HG03095 (cell line): ENCODE measurements around the gene C2CD3.
"Not testable (repeated sequence)": the region's sequence is repeated elsewhere in the genome, so short reads cannot be mapped to it uniquely, and the experiment has no call there.

Experiments used
- ATAC-seq: cut with Tn5 transposase; IDR thresholded peaks from one replicate; pipeline ENCODE4 v1.9.1; 2021; ENCODE audit warnings: moderate library complexity; ENCODE audit not compliant: unreplicated experiment

Gene C2CD3

DNA sequence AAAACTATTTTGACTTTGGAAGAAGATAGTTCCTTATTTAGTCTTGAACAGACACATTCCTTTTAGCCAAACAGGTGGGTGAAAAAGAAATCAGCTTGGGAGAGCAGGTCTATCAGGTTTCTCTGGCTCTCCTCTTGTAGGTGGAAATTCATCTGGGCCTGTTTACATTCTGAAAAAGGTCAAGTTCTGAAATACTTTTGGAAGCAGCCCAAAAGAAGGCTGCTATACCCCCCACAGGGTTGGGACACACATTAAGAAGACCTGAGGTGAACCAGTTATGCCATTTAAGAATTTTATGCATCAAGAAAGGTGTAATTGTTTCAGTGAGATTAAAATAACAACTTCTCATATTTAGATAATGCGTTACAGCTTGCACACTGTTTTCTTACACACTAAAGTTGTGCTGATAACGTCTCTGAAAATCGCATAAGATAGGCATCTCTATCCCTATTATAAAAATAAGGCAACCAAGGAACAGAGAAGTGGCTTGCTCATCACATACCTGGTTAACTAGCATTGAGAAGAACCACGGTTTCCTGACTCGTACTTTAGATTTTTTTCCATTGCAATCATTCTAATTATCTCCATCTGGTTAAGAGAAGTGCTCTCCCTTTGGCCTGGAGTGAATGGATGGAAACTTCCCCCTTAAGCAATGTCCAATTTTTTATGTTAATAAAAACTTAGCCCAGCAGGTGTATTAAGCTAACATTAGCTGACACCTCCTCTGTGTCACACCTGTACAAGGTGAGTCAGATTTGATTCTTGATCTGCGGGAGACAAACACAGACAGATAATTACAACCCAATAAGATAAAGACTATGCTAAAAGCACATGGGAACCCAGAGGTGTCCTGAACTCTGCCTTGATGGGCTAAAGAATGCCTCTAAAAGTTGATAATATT, 101.4 kb downstream of the C2CD3 start:
- ATAC-seq, result no peak

GRCh38 chr11:74066663-74067062, 104.1 kb downstream of the C2CD3 start:
- not testable (repeated sequence) for ATAC-seq

- ATAC-seq, result not testable (repeated sequence)
Measured at GRCh38 chr11:74065534-74065933, 105.3 kb downstream of the C2CD3 start.

DNA sequence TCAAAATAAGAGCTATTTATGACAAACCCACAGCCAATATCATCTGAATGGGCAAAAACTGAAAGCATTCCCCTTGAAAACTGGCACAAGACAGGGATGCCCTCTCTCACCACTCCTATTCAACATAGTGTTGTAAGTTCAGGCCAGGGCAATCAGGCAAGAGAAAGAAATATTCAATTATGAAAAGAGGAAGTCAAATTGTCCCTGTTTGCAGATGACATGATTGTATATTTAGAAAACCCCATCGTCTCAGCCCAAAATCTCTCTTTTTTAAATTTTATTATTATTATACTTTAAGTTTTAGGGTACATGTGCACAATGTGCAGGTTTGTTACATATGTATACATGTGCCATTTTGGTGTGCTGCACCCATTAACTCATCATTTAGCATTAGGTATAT, 107.2 kb downstream of the C2CD3 start:
- ATAC-seq, result not testable (repeated sequence)

GRCh38 chr11:74061599-74061998, 109.2 kb downstream of the C2CD3 start:
- not testable (repeated sequence) for ATAC-seq

DNA sequence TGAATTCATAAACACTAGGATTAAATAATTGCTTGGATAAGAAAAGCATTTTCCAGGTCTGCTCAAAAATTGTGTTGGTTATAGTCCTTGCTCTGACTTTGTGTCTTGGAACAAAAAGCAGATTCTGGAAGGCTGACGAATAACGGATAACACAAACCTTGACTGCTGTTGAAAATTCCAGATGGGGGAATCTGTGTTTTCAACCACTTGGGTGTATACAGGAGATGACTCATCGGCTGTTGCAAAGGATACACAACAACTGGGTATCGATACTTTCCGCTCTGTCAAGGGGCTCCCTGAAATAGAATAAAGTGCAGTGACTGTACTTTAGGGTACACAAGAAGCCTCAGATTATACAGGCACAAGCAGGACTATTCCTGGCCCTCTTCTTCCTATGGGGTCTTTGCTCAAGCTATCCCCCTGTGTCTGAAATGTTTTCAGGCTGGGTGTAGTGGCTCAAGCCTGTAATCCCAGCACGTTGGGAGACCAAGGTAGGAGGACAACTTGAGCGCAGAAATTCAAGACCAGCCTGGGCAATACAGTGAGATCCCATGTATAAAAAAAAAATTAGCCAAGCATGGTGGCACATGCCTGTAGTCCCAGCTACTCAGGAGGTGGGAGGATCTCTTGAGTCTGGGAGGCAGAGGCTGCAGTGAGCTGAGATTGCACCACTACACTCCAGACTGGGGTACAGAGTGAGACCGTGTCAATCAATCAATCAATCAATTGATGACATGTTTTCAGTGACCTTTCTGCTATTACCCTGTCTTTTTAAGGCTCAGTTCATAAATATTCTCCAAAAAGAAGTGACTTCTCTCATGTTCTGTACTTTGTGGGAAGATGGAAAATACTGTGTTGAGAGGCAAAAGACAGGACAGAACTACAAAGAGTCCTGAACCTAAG, 113.3 kb downstream of the C2CD3 start:
- ATAC-seq, result no peak

DNA sequence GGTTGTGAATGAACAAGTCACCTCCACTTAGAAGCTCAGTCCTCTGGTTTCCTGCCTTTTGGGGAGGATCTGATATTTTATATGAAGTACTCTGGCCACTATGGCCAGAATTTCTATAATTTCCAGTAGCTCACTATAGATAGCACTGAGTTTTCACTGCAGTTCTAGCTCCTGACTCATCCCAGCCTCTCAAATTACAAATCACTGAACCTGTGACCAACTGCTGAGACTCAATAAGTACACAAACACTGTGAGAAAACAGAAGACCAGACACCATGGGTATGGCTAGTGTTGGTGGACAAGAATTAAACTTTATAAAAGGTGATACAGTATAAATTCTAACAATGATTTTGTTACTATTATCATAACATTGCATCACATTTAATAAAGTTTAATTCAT, 114.9 kb downstream of the C2CD3 start:
- ATAC-seq, result no peak

GRCh38 chr11:74050465-74050864, 120.3 kb downstream of the C2CD3 start:
- ATAC-seq, result no peak

DNA sequence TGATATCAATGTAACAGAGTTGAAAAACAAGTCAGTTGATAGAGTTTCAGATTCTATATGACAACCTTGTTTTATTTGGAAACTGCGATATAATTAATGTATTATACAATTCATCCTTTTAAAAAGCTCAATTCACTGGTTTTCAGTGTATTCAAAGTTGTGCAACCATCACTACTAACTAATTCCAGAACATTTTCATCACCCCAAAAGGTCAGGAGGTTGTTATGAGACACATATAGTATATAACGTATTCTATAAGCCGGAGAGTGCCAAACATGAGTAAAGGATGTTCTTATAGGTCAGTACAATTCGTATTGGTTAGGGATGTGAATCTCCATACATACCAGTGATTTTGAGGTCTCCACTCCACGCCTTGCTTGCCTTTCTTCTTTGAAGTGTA, 121.8 kb downstream of the C2CD3 start:
- no peak for ATAC-seq

- no peak for ATAC-seq
Measured at GRCh38 chr11:74044538-74044937, 126.3 kb downstream of the C2CD3 start.

DNA sequence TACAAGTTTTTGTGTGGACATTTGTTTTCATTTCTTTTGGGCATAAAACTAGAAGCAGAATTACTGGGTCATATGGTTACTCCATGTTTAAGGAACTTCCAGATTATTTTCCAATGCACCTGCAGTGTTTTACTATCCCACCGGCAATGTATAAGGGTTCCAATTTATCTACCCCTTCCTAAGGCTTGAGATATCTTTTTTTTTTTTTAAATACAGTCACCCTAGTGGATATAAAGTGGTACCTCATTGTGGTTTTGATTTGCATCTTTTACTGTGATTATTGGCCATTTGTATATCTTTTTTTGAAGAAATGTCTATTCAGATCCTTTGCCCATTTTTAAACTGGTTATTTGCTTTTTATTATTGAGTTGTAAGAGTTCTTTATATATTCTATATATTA, 127.4 kb downstream of the C2CD3 start:
- no peak for ATAC-seq

GRCh38 chr11:74037309-74037708, 133.5 kb downstream of the C2CD3 start:
- ATAC-seq, result no peak

GRCh38 chr11:74035264-74035663, 135.5 kb downstream of the C2CD3 start:
- no peak for ATAC-seq

DNA sequence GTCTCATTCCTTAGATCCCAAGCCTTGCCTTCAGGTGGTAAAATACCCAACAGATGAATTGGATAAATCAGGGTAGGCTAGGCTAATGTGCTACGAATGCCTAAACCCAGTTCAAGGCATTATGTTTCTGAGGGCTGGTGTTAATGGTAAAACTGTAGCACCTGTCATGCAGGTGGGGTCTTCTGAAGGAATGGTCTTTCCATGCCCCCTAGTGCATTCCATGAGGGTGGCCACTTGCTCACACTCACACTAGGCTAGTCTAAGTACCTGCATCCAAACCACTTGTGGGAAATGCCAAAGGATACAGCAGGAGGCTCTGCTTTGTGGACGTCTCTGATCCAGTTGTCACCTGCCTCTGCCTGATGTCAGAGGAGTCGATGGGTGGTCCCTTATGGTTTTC, 137.8 kb downstream of the C2CD3 start:
- no peak for ATAC-seq

- ATAC-seq, result no peak
Measured at GRCh38 chr11:74030723-74031676, 139.8 kb downstream of the C2CD3 start.

DNA sequence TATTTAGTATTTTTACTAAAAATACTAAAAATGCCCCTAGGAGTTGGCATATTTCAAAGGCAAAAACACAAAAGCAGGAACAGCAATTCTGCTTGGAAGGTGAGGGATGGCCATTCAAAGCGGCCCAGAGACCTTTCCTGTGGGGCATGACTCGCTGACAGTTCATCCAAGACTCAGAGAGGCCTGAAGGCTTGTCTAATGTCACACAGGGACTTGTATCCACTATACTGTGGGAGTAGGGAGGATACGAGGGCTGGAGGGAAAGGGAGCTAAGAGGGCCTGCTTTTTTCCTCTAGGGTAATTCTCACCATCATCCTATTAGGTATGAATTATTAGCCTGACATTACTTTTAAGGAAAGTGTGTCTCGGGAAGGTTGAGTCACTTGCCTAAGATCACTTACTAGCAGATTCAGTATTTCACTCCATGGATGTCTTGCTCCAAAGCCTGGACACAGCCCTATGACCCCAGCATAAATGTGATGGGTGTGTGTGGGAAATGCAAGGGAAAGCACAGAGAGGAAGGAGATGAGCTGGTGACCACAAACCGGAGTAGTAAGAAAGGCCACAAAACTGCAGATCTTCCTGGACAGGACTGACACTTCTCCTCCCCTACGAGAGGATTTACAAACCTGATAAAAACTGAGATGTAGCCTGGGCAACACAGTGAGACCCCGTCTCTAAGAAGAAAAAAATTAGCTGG, 145.2 kb downstream of the C2CD3 start:
- ATAC-seq, result no peak

- no peak for ATAC-seq
Measured at GRCh38 chr11:74024261-74025029, 146.4 kb downstream of the C2CD3 start.

- ATAC-seq, result no peak
Measured at GRCh38 chr11:74023276-74023675, 147.5 kb downstream of the C2CD3 start.

- no peak for ATAC-seq
Measured at GRCh38 chr11:74022546-74022945, 148.3 kb downstream of the C2CD3 start.
